NB4 (cell line): ENCODE results near the gene HOXC10.

ENCODE experiments used
- DNase-seq: peaks from one replicate; pipeline ENCODE4 v3.0.0; 2010; ENCODE audit warnings: low read depth
- H3K4me3 ChIP-seq: one replicate; pipeline ENCODE4 v1.5.1; 2011; ENCODE audit warnings: mild to moderate bottlenecking, low read depth, low read length, moderate library complexity
- CTCF ChIP-seq: IDR thresholded peaks from one replicate; pipeline ENCODE4 v1.5.1; 2012; ENCODE audit warnings: low read depth, low read length
- MYC ChIP-seq: IDR thresholded peaks from 2 replicates; pipeline ENCODE4 v1.6.1; 2011; ENCODE audit warnings: low read depth, low read length
- POLR2A ChIP-seq: IDR thresholded peaks from 2 replicates; pipeline ENCODE4 v1.6.1; 2011; ENCODE audit warnings: mild to moderate bottlenecking; ENCODE audit not compliant: insufficient read length; ENCODE audit errors: extremely low read depth
- TF ChIP-seq, protein P1 (sequence below): IDR thresholded peaks from 2 replicates; pipeline ENCODE4 v1.6.1; 2011; ENCODE audit warnings: low read depth, low read length

Gene HOXC10

DNA sequence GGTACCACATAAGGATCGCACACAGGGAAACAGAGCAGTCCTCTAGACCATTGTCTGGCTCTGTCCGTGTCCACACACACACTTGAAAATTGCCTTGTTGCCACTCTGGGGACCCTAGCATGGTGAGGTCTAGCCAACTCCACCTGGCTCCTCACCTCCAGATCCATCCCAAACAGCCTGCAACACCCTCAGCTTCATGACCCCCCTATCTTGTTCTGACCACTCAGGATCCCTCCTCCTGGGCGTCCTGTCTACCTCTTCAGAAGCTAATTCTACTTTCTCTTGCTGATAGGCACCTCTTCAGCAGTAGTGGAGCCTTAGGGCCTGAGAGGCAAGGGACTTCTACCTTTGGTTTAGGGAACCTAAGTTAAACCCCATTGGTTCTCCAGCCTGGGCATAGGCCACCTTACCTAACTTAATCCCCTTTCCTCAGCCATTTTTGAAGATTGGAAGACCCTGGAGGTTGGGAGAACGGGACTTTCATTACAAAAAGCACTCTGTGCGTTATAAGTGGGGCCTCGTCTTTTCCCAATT, 47.2 kb downstream of the HOXC10 start:
- no peak for DNase-seq
- H3K4me3 ChIP-seq: no peak overlapping the region
- TF ChIP-seq, protein P1, sequence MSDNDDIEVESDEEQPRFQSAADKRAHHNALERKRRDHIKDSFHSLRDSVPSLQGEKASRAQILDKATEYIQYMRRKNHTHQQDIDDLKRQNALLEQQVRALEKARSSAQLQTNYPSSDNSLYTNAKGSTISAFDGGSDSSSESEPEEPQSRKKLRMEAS: no peak
- TF ChIP-seq POLR2A: no peak
- no peak for TF ChIP-seq CTCF
- TF ChIP-seq MYC: no peak

DNA sequence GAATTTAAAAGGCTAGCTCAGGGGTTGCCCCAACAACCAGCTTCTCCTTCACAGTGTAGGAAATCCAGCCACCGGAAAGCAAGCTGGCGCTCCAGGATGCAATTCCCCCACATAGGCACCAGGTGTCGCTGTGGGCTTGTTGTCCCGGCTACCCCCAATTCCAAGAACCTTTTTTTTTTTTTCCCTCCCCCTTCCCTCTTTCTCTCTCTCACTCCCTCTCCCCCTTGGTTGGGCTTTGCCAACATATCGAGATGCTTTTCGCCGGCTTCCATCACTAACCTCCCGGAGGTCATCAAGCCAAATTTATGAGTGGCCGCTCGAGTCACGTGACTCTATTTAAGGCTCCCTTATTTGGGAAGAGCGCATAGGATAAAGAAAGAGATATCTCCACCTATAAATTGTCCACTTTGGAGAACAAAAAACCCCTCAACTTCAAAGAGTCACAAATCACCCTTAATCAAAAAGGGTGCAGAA, 47.7 kb downstream of the HOXC10 start, which contains the start of gene HOXC5:
Gene HOXC5, plus strand, starts transcription at position 424 of the 474 bp plus-strand sequence. CDS start 73 bp downstream, outside the sequence.
- no peak within 1 kb of the TSS for H3K4me3 ChIP-seq
- TF ChIP-seq MYC (no peak), CTCF (peak; percentile 94)
- peak; percentile 81 for DNase-seq

- peak; percentile 43 for DNase-seq
- no peak for TF ChIP-seq MYC
- no peak for TF ChIP-seq POLR2A
- TF ChIP-seq, protein P1: no peak
- TF ChIP-seq CTCF: no peak
- H3K4me3 ChIP-seq: no peak overlapping the region
Measured at GRCh38 chr12:54033106-54033979, 48.4 kb downstream of the HOXC10 start.

GRCh38 chr12:54033980-54034784, 49.2 kb downstream of the HOXC10 start:
- DNase-seq: peak; percentile 37

DNA sequence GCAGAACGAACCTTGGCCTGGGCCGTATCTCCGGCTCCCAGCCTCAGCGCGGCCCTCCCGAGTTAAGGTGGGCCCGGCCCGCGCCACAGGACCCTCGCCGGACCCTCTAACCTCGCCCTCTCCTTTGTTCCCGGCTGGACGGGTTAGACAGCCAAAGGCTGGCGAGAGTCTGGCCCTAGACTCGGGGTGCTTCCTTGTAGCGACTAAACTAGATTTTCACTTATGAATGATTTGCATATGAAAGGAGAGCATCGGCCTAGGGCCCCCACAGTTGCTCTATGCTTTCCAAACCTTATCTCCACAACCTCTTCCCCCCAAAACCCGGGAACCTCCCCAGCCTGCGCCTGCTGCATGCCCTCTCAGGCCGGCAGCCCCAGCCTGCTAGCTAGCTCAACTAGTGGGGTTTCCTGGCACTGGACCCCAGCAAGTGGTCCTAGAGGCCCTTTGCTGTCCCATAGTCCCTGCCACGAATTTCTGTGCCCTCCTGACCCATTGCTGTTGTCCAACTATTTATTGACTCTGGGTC, 49.9 kb downstream of the HOXC10 start:
- H3K4me3 ChIP-seq: no peak overlapping the region
- DNase-seq: no peak
- TF ChIP-seq CTCF (no peak), MYC (no peak), POLR2A (no peak)
- TF ChIP-seq, protein P1: no peak

More at GRCh38 chr12:54033980-54034784, 49.2 kb downstream of the HOXC10 start:
- no peak for TF ChIP-seq CTCF
- no peak for TF ChIP-seq MYC
- TF ChIP-seq, protein P1: no peak
- TF ChIP-seq POLR2A: no peak
- H3K4me3 ChIP-seq: no peak overlapping the region
